HG02973 (cell line): ENCODE data around the gene ZNF222.

Experiments
- ATAC-seq: cut with Tn5 transposase; IDR thresholded peaks from one replicate; pipeline ENCODE4 v1.9.1; 2021; ENCODE audit warnings: moderate library complexity; ENCODE audit not compliant: unreplicated experiment

Gene ZNF222

GRCh38 chr19:44051650-44052402 is 26.6 kb downstream of the ZNF222 start, which contains the start of gene ZNF223:
Gene ZNF223, plus strand, starts transcription at chr19:44052036. Its CDS starts 3,141 bp downstream, at chr19:44055177.
- no peak for ATAC-seq

DNA sequence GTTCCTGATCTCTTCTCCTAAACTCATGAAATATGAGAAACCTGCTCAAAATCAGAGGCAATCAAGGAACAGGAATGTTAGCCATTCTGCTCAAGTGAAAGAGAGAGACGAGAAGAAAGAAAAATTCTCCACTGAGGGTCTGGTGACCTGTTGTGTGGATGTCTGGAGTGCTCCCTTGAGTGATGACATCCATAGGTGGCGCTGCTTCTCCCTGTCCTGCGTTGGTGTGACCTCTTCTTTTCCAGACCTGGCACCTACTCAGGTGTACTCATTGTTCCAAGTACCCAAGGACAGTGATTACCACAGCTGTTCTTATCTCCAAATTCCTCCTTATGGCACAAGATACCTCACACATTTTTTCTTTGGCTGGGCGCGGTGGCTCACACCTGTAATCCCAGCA is 30.7 kb downstream of the ZNF222 start:
- ATAC-seq, result no peak

DNA sequence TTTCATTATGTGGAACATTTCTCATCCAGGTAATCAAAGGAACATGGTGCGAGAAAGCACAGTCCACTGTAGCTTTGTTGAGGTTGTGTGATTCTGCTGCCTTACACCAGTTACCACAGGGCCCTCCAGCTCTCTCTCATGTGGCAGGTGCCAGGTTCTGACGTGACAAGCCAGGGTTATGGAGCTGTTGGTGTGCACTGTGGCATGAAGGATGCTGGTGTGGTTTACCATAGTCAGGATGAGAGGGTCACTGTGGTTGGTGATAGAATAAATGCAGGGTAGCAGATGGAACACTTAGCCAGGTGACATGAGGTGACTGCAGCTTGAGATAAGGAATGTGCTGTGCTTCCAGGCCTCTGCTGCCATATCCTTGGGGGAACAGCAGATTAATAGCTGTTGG is 34.0 kb downstream of the ZNF222 start:
- ATAC-seq, result no peak

DNA sequence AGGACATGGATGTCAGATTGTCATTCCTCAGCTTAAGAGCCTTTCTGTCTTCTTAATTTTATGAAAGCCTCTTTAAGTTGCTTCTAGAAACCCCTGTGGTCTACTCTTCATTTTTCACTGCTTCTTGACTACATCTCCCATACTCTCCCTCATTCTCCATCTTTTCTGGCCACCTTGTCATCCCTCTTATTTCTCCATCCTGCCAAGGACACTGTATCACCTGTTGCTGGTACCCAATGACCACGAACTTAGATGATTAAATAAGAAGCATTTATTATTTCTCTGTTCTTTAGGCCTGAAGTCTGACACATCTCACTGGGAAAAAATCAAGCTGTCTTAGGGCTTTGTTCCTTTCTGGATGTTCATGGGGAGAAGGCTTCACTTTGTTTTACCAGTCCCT is 35.9 kb downstream of the ZNF222 start:
- ATAC-seq, result no peak

GRCh38 chr19:44066305-44066704 is 41.1 kb downstream of the ZNF222 start:
- no peak for ATAC-seq

- ATAC-seq, result no peak
These were observed 44.2 kb downstream of the ZNF222 start for GRCh38 chr19:44069415-44069814.

GRCh38 chr19:44071824-44072542 is 46.8 kb downstream of the ZNF222 start, which contains the start of gene ZNF284:
Gene ZNF284, plus strand, starts transcription at chr19:44072159. Its CDS starts 4,231 bp downstream, at chr19:44076390.
- peak; percentile 96 for ATAC-seq

DNA sequence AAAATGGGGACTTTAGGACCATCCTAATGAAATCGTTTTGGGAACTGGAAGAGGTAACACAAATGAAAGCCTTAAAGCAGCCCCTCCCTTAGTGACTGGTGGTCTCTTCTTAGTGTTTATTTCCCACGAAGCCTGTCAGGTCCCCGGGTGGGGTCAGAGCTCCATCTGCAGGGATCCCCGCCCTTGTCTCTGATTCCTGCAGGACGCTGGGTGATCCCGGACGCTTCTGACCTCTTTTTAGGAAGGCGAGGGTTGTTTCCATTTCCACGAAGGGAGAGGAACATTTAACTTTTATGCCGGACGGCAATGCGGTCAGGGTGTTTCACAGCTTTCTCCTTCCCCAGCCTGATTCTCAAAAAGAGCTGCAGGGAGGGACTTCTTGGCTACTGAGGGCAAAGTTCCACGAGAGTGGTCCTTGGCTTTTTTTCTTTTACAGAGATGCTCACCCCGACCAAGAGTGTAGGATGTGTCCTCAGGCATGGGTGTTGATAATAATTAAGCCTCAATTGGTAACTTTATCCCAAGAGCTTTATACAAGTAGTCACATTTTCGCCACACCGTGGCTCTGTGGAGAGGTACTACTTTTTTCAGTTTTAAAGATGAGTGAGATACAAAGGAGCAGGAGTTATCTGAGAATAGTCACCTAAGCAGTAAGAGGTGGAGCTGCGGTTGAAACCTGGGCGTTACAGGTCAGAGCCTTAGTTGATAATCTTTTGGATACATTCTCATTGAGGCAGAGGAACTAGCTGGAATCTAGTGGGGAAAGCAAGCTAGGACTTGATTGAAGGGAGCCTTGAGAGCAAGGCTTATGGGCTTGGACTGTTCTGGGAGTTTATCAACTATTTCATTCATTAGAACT is 47.6 kb downstream of the ZNF222 start:
- ATAC-seq, result no peak

- ATAC-seq, result no peak
These were observed 51.1 kb downstream of the ZNF222 start for GRCh38 chr19:44076325-44076724.
